CD4-positive, alpha-beta T cell treated with Interleukin-2 at 100 ng/mL for 4 hours (primary cell): ENCODE data around the gene PRKN.
A peak's percentile ranks its signal among the peaks of the same experiment; 100 is the strongest.

ENCODE experiments used
- DNase-seq: peaks from one replicate; pipeline ENCODE4 v3.0.0-alpha.2; 2020; ENCODE audit warnings: low spot score

Gene PRKN

GRCh38 chr6:161373905-161374451, 1353.6 kb downstream of the PRKN start:
- DNase-seq, result peak; percentile 56

GRCh38 chr6:161372422-161372793, 1355.2 kb downstream of the PRKN start:
- DNase-seq, result no peak

GRCh38 chr6:161370880-161371279, 1356.7 kb downstream of the PRKN start:
- DNase-seq, result peak; percentile 78

GRCh38 chr6:161369339-161369738, 1358.2 kb downstream of the PRKN start:
- DNase-seq, result no peak

GRCh38 chr6:161368514-161368913, 1359.1 kb downstream of the PRKN start:
- no peak for DNase-seq

- no peak for DNase-seq
Observed at GRCh38 chr6:161367472-161367871, 1360.1 kb downstream of the PRKN start.

- no peak for DNase-seq
Observed at GRCh38 chr6:161366301-161366923, 1361.2 kb downstream of the PRKN start.

GRCh38 chr6:161365633-161366032, 1361.9 kb downstream of the PRKN start:
- DNase-seq, result no peak

GRCh38 chr6:161363286-161363685, 1364.3 kb downstream of the PRKN start:
- DNase-seq, result no peak

- no peak for DNase-seq
Observed at GRCh38 chr6:161362266-161362665, 1365.3 kb downstream of the PRKN start.

GRCh38 chr6:161361529-161361928, 1366.0 kb downstream of the PRKN start:
- no peak for DNase-seq

GRCh38 chr6:161360520-161360919, 1367.0 kb downstream of the PRKN start:
- no peak for DNase-seq

- DNase-seq, result no peak
Observed at GRCh38 chr6:161359618-161359945, 1368.0 kb downstream of the PRKN start.

GRCh38 chr6:161356167-161356854, 1371.3 kb downstream of the PRKN start:
- DNase-seq, result no peak

- DNase-seq, result no peak
Observed at GRCh38 chr6:161355696-161356095, 1371.9 kb downstream of the PRKN start.

- DNase-seq, result no peak
Observed at GRCh38 chr6:161354956-161355355, 1372.6 kb downstream of the PRKN start.

GRCh38 chr6:161354276-161354840, 1373.2 kb downstream of the PRKN start:
- no peak for DNase-seq

GRCh38 chr6:161353208-161353613, 1374.4 kb downstream of the PRKN start:
- DNase-seq, result no peak

- no peak for DNase-seq
Observed at GRCh38 chr6:161351858-161352257, 1375.7 kb downstream of the PRKN start.

- DNase-seq, result no peak
Observed at GRCh38 chr6:161349886-161350285, 1377.7 kb downstream of the PRKN start.

GRCh38 chr6:161348628-161348994, 1379.0 kb downstream of the PRKN start:
- DNase-seq, result no peak

GRCh38 chr6:161347988-161348627, 1379.5 kb downstream of the PRKN start:
- DNase-seq, result no peak

GRCh38 chr6:161347125-161347524, 1380.4 kb downstream of the PRKN start:
- no peak for DNase-seq
